HFF-Myc (cell line): ENCODE data around the gene DUSP9.

Experiments
- DNase-seq: peaks from one replicate; pipeline ENCODE4 v3.0.0-alpha.2; 2011; ENCODE audit warnings: low read depth; ENCODE audit errors: extremely low read depth
- H3K4me3 ChIP-seq: replicated peaks from 2 replicates; pipeline ENCODE4 v1.5.1; 2011; ENCODE audit warnings: low read depth, mild to moderate bottlenecking, control low read depth, low read length
- TF ChIP-seq, protein P1 (sequence below): IDR thresholded peaks from 2 replicates; pipeline ENCODE4 v1.5.1; 2012; ENCODE audit warnings: mild to moderate bottlenecking, low read depth, low read length, control low read depth; ENCODE audit errors: missing control alignments

DUSP9 gene

DNA sequence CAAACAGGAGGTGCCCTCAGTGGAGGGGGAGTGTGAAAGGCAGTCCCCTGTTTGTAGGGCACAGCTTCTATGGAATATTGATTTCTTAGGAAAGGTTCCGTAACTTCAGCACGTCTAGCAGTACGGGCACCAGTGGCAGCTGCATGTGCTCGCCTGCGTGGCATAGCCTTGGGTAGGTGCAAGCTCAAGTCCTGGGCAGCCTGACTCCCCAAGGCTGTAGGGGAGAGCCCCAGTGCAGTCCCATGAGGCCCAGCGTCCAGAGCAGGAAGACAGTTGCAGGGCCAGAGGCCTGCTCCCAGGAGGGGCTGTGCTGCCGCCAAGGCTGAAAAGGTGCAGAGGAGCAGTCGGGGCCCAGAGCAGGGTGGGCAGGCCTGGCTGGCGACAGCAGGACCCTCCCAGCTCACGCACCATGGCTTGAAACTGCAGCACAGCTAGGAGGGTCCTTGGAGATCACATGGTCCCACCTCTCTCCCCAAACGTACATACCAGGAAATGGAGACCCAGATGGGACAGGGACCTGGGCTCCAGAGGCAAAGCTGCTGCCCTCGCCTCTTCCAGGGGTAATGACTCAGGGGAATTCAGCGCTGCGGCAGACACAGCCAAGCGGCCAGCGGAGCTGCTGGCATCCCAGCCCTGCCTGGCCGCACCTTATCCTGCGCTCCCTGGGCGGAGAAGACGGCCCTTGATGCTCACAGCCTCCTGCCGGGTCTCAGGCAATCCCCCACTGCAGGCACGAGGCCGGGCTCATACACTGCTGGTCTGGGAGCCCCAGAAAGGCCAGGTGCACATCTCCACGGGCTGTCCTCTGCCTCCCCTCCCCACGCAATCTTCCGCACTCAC, 6.0 kb upstream of the DUSP9 start:
- no peak overlapping the region for H3K4me3 ChIP-seq
- TF ChIP-seq, protein P1, sequence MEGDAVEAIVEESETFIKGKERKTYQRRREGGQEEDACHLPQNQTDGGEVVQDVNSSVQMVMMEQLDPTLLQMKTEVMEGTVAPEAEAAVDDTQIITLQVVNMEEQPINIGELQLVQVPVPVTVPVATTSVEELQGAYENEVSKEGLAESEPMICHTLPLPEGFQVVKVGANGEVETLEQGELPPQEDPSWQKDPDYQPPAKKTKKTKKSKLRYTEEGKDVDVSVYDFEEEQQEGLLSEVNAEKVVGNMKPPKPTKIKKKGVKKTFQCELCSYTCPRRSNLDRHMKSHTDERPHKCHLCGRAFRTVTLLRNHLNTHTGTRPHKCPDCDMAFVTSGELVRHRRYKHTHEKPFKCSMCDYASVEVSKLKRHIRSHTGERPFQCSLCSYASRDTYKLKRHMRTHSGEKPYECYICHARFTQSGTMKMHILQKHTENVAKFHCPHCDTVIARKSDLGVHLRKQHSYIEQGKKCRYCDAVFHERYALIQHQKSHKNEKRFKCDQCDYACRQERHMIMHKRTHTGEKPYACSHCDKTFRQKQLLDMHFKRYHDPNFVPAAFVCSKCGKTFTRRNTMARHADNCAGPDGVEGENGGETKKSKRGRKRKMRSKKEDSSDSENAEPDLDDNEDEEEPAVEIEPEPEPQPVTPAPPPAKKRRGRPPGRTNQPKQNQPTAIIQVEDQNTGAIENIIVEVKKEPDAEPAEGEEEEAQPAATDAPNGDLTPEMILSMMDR = no peak
- DNase-seq = no peak

DNA sequence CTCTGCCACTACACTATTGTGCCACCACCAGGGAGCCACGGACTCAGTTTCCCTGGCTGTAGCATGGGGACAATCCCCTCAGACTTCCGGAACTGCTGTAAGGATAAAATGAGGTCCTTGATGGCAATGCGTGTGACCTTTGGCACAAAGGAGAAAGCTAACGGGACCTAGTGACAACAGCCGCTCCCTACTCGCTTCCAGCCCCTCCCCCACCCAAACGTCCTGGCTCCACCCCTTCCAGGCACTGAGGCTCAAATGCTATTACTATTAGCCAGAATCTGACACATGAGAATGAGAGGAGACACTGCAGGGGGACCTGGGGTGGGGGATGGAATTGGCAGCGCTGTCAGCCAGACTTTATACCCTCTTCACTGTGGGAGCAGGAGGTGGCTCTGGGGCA, 5.4 kb upstream of the DUSP9 start:
- no peak overlapping the region for H3K4me3 ChIP-seq
- DNase-seq = no peak
- TF ChIP-seq, protein P1 = no peak

DNA sequence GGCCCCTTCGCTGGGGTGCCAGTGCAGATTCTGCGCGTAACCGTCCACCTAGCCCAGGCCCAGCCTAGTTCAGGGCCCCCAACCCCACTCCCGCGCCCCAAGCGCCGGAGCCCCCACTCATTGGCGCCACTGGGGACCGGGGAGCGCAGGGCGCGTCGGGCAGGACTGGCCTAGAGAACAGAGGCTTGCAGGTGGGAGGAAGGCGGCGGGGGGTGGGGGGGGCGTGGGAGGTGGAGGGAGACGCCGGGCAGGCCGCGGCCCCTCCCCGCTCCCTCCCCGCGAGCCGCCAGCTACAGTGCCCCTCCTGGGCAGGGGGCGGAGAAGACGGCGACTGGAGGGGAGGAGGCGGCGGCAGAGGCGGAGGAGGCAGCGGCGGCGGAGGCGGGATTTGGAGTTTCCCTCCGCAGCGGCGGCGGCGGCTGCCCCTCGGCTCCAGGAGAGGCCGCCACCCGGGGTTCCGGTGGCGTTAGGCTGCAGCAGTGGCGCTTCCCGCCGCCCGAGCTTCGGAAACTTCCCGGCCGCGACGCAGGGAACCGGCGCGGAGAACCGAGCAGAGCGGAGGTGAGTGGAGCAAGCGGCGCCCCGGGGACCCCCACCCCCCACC, 4.8 kb upstream of the DUSP9 start:
- H3K4me3 ChIP-seq = no peak overlapping the region
- DNase-seq = no peak
- TF ChIP-seq, protein P1 = no peak

DNA sequence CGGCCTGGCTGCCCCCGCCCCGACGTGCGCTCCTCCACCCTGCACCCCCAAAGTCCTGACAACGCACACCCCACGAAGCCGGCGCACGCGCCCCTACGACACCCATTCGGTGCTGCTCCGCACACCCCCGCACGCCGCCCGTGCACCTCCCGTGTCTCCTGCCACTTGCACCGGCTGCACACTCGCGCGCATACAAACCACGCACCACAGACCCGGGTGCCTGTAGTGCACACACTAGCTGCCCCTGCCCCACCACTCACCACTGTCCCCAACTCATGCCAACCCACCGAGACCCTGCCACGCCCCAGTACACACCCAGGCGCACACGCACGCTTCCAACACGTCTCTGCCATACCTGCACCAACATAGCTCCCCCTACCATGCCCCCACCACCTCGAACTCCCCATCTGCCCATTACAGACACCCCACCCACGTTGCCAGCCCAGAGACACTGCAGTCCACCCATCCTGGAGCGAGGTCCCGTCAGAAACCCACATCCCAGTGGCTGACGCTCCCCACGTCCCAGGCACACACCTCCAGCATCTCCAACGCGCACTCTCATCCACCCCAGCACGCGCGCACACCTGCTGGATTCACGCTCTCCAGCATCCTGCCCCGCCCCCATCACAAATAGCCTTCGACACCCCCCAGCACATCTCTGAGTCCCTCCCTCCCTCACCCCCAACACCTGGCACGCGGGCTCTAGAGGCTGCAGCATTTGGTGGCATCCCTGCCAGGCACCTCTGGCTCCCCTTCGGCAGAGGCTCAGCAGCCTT, 4.2 kb upstream of the DUSP9 start:
- no peak for DNase-seq
- TF ChIP-seq, protein P1 = no peak
- H3K4me3 ChIP-seq = no peak overlapping the region

- DNase-seq = no peak
- no peak overlapping the region for H3K4me3 ChIP-seq
- TF ChIP-seq, protein P1 = no peak
Measured at GRCh38 chrX:153643431-153644351, 3.3 kb upstream of the DUSP9 start.
